Measurements from ENCODE around the gene LNX2. TPM values are rescaled to one million over a fixed set of nuclear protein-coding genes. Genes with fewer than 3 reads are reported as not detected.

Gene LNX2
- 11.6 TPM for total RNA-seq

GRCh38 chr13:27620377-27621115 lies at the start of gene LNX2:
Gene LNX2, minus strand, starts transcription at chr13:27620529. Its CDS starts 38,826 bp downstream, at chr13:27581703.

GRCh38 chr13:27621366-27622101 lies 1.2 kb upstream of the LNX2 start, which contains the start of gene POLR1D:
Gene POLR1D, plus strand, starts transcription at chr13:27621892. Its CDS starts 92 bp downstream, at chr13:27621984.

Other genes with a start within 250 kb of the LNX2 start
- gene GTF3A, start 195.9 kb downstream of the LNX2 start, total RNA-seq = 50.0 TPM
- 32.2 TPM for gene MTIF3, start 170.0 kb downstream of the LNX2 start, total RNA-seq
- gene POLR1D, start 1.4 kb upstream of the LNX2 start, total RNA-seq = 76.9 TPM
- gene GSX1, start 172.0 kb upstream of the LNX2 start, total RNA-seq = not detected

Measured in metanephros (tissue), 1 donor.